Central memory CD4-positive, alpha-beta T cell (primary cell): Measurements from ENCODE around the gene C11orf97.
A peak's percentile ranks its signal among the peaks of the same experiment; 100 is the strongest.
"Not testable (repeated sequence)": the region's sequence is repeated elsewhere in the genome, so short reads cannot be mapped to it uniquely, and the experiment has no call there.

ENCODE experiments used
- DNase-seq: peaks from one replicate; pipeline ENCODE4 v3.0.0; 2022

C11orf97 gene

DNA sequence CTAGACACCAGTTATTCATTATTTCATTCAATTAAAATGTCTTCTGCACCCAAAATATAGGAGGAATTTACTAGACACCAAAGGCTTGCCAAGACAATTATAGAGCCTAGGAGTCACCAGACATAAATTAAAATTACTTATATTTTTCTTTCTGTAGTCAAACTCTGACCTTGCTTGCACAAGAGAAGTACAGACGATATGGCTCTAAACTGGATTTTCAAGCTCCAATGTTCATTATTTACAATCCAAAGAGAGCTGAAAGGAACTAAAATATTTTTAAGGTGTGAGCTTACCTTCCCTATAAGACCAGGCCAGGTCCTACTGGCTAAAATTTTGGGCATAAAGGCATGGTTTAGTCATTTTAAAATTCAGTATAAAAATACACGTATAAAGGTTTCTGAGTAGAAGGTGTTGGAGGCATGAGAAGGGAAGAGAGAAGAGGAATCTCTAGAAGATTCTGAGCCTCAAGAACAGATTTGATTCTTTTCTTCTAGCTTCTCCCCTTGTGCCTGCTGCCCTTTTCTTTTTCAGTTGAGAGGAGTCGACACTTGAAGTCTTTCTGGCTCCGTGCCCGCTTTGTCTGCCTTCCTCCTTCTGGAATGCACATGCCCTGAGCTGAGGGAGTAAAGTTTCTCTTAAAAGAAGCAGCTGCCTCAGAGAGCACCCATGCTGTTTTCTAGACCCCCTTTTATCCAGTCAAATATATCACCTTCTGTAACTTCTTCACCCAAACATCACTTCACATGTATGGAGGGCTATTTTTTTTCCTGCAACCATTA, 13.5 kb downstream of the C11orf97 start:
- DNase-seq, result no peak

GRCh38 chr11:94526645-94527438, 14.6 kb downstream of the C11orf97 start:
- no peak for DNase-seq

DNA sequence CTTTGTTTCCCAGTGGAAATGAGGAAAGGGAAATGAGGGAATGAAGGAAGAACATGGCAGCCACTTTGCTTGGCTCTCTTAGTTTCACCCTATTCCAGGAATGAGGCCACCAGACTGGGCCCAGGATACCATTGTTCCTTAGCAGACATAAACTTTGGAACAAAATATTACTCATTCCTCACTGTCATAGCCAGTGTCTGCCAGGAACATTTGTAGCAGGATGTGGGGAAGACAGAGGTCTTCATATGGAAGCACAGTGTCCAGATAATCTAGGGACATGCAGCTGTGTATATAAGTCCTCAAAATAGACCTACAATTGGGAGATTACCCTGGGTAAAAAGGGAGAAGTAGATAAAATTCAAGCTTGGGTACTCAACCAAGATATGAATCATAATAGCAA, 16.3 kb downstream of the C11orf97 start:
- DNase-seq, result no peak

- no peak for DNase-seq
Measured at GRCh38 chr11:94532211-94532610, 19.9 kb downstream of the C11orf97 start.

GRCh38 chr11:94533206-94533605, 20.9 kb downstream of the C11orf97 start:
- no peak for DNase-seq

- DNase-seq, result no peak
Measured at GRCh38 chr11:94533696-94534630, 21.7 kb downstream of the C11orf97 start.

DNA sequence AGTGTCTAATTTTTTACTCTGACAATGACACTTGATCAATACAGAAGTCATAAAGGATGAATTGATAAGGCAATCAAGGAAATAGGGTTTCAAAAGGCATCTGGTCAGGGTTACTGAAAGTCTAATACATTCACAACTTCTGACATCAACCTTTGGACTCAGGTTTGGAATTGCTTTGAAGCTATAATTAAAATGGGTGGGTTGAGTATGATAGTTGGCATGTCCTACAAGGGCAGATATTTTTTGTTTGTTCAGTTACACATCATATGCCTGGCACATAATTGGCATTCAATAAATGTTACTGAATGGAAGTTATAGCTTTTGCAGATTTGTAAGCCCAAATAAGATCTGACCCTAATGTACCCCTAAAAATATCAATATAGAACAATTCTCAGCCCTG, 24.1 kb downstream of the C11orf97 start:
- no peak for DNase-seq

GRCh38 chr11:94537031-94537600, 24.9 kb downstream of the C11orf97 start:
- no peak for DNase-seq

- no peak for DNase-seq
Measured at GRCh38 chr11:94539420-94539819, 27.2 kb downstream of the C11orf97 start.

DNA sequence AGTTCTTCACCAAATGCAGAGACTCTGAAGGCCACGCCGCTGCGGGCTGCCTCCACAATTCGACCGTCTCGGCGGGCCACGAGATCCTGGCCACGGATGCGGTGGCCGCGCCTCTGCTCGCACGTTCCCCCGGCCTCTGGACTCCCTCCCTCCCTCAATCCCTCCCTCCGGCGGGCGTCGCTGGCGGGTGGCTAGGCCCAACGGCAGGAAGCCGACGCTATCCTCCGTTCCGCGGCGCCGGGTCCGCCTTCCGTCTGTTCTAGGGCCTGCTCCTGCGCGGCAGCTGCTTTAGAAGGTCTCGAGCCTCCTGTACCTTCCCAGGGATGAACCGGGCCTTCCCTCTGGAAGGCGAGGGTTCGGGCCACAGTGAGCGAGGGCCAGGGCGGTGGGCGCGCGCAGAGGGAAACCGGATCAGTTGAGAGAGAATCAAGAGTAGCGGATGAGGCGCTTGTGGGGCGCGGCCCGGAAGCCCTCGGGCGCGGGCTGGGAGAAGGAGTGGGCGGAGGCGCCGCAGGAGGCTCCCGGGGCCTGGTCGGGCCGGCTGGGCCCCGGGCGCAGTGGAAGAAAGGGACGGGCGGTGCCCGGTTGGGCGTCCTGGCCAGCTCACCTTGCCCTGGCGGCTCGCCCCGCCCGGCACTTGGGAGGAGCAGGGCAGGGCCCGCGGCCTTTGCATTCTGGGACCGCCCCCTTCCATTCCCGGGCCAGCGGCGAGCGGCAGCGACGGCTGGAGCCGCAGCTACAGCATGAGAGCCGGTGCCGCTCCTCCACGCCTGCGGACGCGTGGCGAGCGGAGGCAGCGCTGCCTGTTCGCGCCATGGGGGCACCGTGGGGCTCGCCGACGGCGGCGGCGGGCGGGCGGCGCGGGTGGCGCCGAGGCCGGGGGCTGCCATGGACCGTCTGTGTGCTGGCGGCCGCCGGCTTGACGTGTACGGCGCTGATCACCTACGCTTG, 31.7 kb downstream of the C11orf97 start, which contains the start of gene FUT4:
TSS of gene FUT4 (plus strand) at position 227 of the 951 bp plus-strand sequence. CDS start at position 440, 213 bp downstream.
- peak; percentile 67 for DNase-seq

- peak; percentile 5 for DNase-seq
Measured at GRCh38 chr11:94544646-94545263, 32.5 kb downstream of the C11orf97 start.

GRCh38 chr11:94545264-94546161, 33.3 kb downstream of the C11orf97 start:
- DNase-seq, result no peak

- no peak for DNase-seq
Measured at GRCh38 chr11:94546162-94546470, 33.9 kb downstream of the C11orf97 start.

DNA sequence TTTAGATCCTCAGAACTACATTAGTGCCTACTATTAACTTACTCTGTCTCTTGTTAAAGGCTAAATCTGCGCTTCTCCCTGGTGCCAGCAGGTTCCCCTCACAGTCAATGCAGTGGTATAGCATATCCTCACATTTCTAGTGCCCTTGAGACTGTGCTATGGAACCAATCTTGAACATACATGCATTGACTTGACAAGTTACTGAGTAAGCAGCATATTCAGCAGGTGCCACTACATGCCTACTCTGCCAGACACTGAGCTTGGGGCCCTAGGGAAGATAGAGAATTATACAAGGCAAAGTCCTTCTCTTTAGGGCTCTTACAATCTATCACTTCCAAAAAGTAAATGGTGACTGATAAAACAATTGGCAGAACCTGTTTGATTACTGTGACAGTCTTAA, 34.6 kb downstream of the C11orf97 start:
- DNase-seq, result no peak

- no peak for DNase-seq
Measured at GRCh38 chr11:94549146-94549545, 36.9 kb downstream of the C11orf97 start.

DNA sequence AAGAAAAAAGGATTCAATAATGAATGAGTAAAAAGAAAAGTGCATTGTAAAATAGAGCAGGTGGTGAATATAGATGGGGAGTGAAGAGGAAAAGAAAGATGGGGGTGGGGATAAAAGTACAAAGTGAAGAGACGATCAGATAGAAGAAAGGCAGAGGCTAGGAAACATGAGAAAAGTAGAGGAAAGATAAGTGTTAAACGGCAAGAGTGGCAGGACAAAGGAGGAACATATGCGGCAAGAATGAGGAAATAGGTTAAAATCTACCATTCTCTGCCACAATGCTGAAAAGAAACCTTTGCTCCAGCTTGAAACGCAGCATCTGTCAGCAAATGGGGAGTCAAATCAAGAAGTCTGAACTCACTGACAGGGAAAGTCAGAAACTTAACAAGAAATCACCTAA, 38.3 kb downstream of the C11orf97 start:
- no peak for DNase-seq

GRCh38 chr11:94553938-94554337, 41.7 kb downstream of the C11orf97 start:
- no peak for DNase-seq

DNA sequence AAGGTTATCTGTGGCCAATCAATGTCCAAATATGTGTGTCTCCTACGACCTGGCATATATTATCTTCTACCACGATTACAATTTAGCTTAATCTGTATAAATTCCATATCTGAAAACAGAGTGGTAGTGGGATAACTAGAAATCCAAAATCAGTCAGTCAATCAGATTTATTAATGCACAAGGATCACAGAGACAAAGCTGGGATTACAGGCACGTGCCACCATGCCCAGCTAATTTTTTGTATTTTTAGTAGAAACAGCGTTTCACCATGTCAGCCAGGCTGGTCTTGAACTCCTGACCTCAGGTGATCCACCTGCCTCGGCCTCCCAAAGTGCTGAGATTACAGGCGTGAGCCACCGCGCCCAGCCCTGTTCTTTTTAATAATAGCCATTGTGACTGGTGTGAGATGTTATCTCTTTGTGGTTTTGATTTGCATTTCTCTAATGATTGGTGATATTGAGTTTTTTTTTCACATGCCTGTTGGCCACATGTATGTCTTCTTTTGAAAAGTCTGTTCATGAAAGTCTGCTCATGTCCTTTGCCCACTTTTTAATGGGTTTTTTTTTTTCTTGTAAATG, 43.6 kb downstream of the C11orf97 start:
- DNase-seq, result not testable (repeated sequence)

DNA sequence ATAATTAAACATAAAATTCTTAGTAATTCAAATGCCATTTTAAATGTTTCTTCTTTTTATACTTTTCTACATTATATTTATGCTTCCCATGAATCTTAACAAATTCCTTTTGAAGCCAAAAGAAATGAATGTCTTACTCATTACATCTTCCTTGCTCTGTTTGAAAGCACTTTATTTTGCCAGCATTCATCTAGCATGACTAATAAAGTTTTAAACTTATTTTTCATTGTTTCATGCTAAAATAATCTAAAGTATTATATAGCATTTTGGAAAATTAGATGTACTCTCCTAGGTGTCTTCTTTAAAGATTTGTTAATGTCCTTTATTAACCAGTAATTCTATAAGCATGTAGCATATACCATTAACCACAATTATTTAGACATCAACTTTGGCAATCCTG, 45.2 kb downstream of the C11orf97 start:
- no peak for DNase-seq

- DNase-seq, result no peak
Measured at GRCh38 chr11:94557992-94558391, 45.7 kb downstream of the C11orf97 start.
